ENCODE measurements around the gene SORBS2. TPM values are rescaled to one million over a fixed set of nuclear protein-coding genes. Genes with fewer than 3 reads are reported as not detected.
A peak's percentile ranks its signal among the peaks of the same experiment; 100 is the strongest.

The SORBS2 gene
- total RNA-seq, 1 experiment from 2014 or later = 9.7 TPM

- H2BK12ac ChIP-seq (ENCODE audit: insufficient read length, low read depth, low read length) = no peak overlapping the region
- H2BK15ac ChIP-seq (ENCODE audit: low read depth, low read length) = no peak overlapping the region
- no peak overlapping the region for H3K14ac ChIP-seq (ENCODE audit: insufficient read depth, low read length)
- H2AK5ac ChIP-seq (ENCODE audit: insufficient read length, low read length) = no peak overlapping the region
- no peak overlapping the region for H3K18ac ChIP-seq (ENCODE audit: insufficient read length, low read depth, low read length)
- H4K20me1 ChIP-seq (ENCODE audit: control insufficient read depth, insufficient read depth, insufficient read length) = no peaks in the 10 kb centered on the region
- H3K23ac ChIP-seq (ENCODE audit: insufficient read length, low read depth, low read length) = no peak overlapping the region
- H3K23me2 ChIP-seq (ENCODE audit: insufficient read length, low read depth, low read length, poor library complexity, severe bottlenecking) = no peaks in the 10 kb centered on the region
- no peak overlapping the region for H2AFZ ChIP-seq (ENCODE audit: low read length)
- Mint-ChIP-seq H3K4me1 (no peaks in the 10 kb centered on the region), H3K27ac (peak overlapping the region in 1 of 3 experiments; percentile 37; a peak in 1 of 7 replicates), H3K36me3 (ENCODE audit: insufficient read depth in 1 of 3, low read depth in 3 of 3) (peaks cover 0 to 33% (median 32%) of the 10 kb centered on the region in 3 experiments; a peak in 4 of 7 replicates), H3K27me3 (ENCODE audit: low read depth) (no peaks in the 10 kb centered on the region; the same call in 1 of the 2 replicates), H3K4me3 (no peak overlapping the region), H3K9me3 (no peaks in the 10 kb centered on the region)
- no peak overlapping the region for H4K91ac ChIP-seq (ENCODE audit: insufficient read length, low read depth, low read length)
- H3K56ac ChIP-seq (ENCODE audit: insufficient read length, low read depth, low read length) = no peak overlapping the region
- no peak overlapping the region for H4K8ac ChIP-seq (replicated peaks; ENCODE audit: insufficient read length, low read depth, low read length)
- no peak overlapping the region for H3K9ac ChIP-seq (ENCODE audit: extremely low read depth, insufficient read length, low read length)
- no peak overlapping the region for H3K27ac ChIP-seq (ENCODE audit: insufficient read length, low read depth, low read length)
- TF ChIP-seq CTCF (conservative IDR thresholded peaks at IDR 0.05) = no peak
- no peak overlapping the region for H2BK20ac ChIP-seq (ENCODE audit: low read depth, low read length, poor library complexity, severe bottlenecking)
- no peak overlapping the region for H3T11ph ChIP-seq (ENCODE audit: low read length)
- no peak overlapping the region for H3K4me2 ChIP-seq (ENCODE audit: insufficient read depth, insufficient read length, low read length)
- H3K27me3 ChIP-seq (ENCODE audit: insufficient read depth, low read length) = no peaks in the 10 kb centered on the region
- H2BK120ac ChIP-seq (ENCODE audit: low read depth, low read length, poor library complexity, severe bottlenecking) = no peak overlapping the region
- WGBS (ENCODE audit: extremely low coverage, insufficient read length, low lambda C conversion rate) = no CpG with 5 or more reads among the region's 9 CpGs
- H4K5ac ChIP-seq (ENCODE audit: insufficient read length, low read depth, low read length) = no peak overlapping the region
- H3K9me3 ChIP-seq (ENCODE audit: control insufficient read depth, low read depth, low read length) = no peaks in the 10 kb centered on the region
- H3K4me1 ChIP-seq (ENCODE audit: insufficient read depth, low read length) = no peaks in the 10 kb centered on the region
- H3K4ac ChIP-seq (ENCODE audit: low read depth, low read length) = no peak overlapping the region
- no peaks in the 10 kb centered on the region for H3K79me2 ChIP-seq (ENCODE audit: insufficient read depth, low read length)
- H3K79me1 ChIP-seq (ENCODE audit: insufficient read depth, low read depth, low read length, poor library complexity, severe bottlenecking) = no peaks in the 10 kb centered on the region
- no peak overlapping the region for H2BK5ac ChIP-seq (ENCODE audit: insufficient read length, low read length)
- no peak for DNase-seq
Observed at GRCh38 chr4:185626798-185627197, 185.2 kb downstream of the SORBS2 start.
